Choroid plexus epithelial cell (primary cell): Measurements from ENCODE around the gene ZIC5.
A peak's percentile ranks its signal among the peaks of the same experiment; 100 is the strongest.

Experiments
- DNase-seq: peaks from one replicate; pipeline ENCODE4 v3.0.0-alpha.2; 2010; ENCODE audit warnings: low read depth
- H3K4me3 ChIP-seq: 2 replicates; pipeline ENCODE4 v1.5.1; 2011; ENCODE audit warnings: low read depth, mild to moderate bottlenecking, control low read depth, low read length, moderate library complexity
- TF ChIP-seq, protein P1 (sequence below): conservative IDR thresholded peaks from 2 replicates; pipeline ENCODE4 v1.5.1; 2011; ENCODE audit warnings: low read depth, mild to moderate bottlenecking, control low read depth, inconsistent platforms, low read length, moderate library complexity

ZIC5 gene

GRCh38 chr13:99968521-99969452, 2.8 kb downstream of the ZIC5 start:
- DNase-seq, result peak; percentile 61
- TF ChIP-seq, protein P1, sequence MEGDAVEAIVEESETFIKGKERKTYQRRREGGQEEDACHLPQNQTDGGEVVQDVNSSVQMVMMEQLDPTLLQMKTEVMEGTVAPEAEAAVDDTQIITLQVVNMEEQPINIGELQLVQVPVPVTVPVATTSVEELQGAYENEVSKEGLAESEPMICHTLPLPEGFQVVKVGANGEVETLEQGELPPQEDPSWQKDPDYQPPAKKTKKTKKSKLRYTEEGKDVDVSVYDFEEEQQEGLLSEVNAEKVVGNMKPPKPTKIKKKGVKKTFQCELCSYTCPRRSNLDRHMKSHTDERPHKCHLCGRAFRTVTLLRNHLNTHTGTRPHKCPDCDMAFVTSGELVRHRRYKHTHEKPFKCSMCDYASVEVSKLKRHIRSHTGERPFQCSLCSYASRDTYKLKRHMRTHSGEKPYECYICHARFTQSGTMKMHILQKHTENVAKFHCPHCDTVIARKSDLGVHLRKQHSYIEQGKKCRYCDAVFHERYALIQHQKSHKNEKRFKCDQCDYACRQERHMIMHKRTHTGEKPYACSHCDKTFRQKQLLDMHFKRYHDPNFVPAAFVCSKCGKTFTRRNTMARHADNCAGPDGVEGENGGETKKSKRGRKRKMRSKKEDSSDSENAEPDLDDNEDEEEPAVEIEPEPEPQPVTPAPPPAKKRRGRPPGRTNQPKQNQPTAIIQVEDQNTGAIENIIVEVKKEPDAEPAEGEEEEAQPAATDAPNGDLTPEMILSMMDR, result no peak
- H3K4me3 ChIP-seq, result peak overlapping the region; percentile 69

DNA sequence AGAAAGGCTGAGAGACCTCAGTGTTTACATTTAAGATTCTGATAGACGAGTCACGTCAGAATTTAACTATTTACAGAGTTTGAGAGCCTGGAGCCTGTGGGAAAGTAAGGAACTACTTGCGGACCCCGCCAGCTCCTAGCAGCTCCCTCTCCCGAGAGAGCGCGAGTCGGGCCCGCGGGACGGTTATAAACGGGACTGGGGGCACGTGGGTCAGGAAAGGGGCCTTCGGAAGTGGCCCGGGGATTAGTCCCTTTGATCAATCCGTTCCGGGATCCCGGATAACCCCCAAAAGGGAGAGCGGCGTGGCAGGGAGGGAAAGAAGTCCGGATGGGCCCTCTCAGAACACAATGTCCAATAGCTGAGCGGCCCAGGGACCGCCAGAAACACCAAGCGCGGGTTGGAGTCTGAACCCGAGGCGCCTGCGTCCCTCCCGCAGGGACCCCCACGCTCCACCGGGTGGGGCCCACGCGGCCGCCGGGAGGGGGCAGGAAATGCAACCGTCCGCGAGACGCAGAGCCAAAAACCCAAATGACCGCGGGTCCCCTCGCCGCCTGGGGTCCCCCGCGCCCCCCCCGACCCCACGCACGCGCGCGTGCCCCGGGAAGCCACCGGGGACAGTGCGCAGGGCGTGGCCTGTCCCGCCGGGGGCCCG, 3.6 kb downstream of the ZIC5 start:
- peak overlapping the region; percentile 69 for H3K4me3 ChIP-seq
- peak; percentile 59 for DNase-seq
- TF ChIP-seq, protein P1, result no peak

GRCh38 chr13:99967498-99967868, 4.1 kb downstream of the ZIC5 start:
- TF ChIP-seq, protein P1, result no peak
- no peak for DNase-seq
- H3K4me3 ChIP-seq, result peak overlapping the region; percentile 69

- TF ChIP-seq, protein P1, result no peak
- no peak overlapping the region for H3K4me3 ChIP-seq
- no peak for DNase-seq
These were observed 5.3 kb downstream of the ZIC5 start for GRCh38 chr13:99966064-99966805.

DNA sequence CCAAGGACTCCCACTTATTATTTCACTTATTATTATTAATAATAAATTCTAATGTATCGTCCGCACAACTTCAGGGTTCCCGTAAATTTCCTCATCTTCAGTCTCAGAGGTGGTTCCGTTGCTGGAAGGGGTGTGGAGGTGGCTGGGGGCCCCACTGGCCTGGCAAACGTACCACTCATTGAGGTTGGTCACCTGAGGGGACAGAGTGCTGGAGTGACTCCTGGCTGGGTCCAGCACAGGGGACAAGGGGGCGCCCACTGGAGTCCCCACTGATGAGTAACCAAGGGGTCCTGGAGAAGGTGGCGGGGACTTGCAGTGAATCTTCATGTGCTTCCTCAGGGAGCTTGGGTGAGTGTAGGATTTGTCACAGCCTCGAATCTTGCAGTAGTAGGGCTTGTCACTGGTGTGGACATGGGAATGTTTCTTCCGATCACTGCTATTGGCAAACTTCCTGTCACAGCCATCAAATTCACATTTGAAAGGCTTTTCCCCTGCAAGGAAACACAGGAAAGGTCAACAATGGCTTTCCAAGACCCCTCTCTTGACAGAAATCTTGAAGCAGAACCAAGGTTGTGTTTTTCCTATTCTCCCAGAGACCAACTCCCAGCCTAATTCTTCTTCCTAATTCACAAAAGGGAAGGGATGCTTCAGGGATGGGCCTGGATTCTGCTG, 6.1 kb downstream of the ZIC5 start:
- TF ChIP-seq, protein P1, result no peak
- H3K4me3 ChIP-seq, result no peak overlapping the region
- no peak for DNase-seq

GRCh38 chr13:99963816-99964339, 7.7 kb downstream of the ZIC5 start:
- H3K4me3 ChIP-seq, result no peak overlapping the region
- DNase-seq, result no peak
- TF ChIP-seq, protein P1, result no peak
